IPS DF 19.7 (cell line): ENCODE data around the gene EML4.
"Not testable (repeated sequence)": the region's sequence is repeated elsewhere in the genome, so short reads cannot be mapped to it uniquely, and the experiment has no call there.

Experiments
- DNase-seq: peaks from one replicate; pipeline ENCODE4 v3.0.0-alpha.2; 2013; ENCODE audit warnings: low read depth, low spot score

EML4 gene

GRCh38 chr2:42378415-42378814 lies 209.3 kb downstream of the EML4 start:
- no peak for DNase-seq

- not testable (repeated sequence) for DNase-seq
Measured at GRCh38 chr2:42380026-42380425, 210.9 kb downstream of the EML4 start.

GRCh38 chr2:42382144-42382543 lies 213.0 kb downstream of the EML4 start:
- no peak for DNase-seq
